K562 (cell line): ENCODE measurements around the gene KLC3. TPM values are rescaled to one million over a fixed set of nuclear protein-coding genes. Genes with fewer than 3 reads are reported as not detected.

ENCODE experiments used
- DMBX1 ChIP-seq: fragments of 250-450 bp; sonication (Bioruptor Pico); IDR thresholded peaks from 2 replicates; pipeline ENCODE4 v1.8.0; 2022; ENCODE audit warnings: inconsistent platforms, mild to moderate bottlenecking, moderate library complexity, borderline replicate concordance
- FOXA3 ChIP-seq, 2 experiments: fragments of 450-650 bp in 1 of 2; sonication (generic) in 1 of 2; formaldehyde crosslinking; IDR thresholded peaks in 1 of 2; conservative IDR thresholded peaks in 1 of 2; 2 replicates each; pipeline versions ENCODE4 v1.4.0 to v1.8.0; 2020 to 2022; ENCODE audit warnings: mild to moderate bottlenecking in 2 of 2, missing genetic modification reagents in 1 of 2
- FOXK1 ChIP-seq: sonication (generic); formaldehyde crosslinking; IDR thresholded peaks from 2 replicates; pipeline ENCODE4 v1.8.0; 2022; ENCODE audit warnings: missing genetic modification reagents, mild to moderate bottlenecking, borderline replicate concordance
- HNRNPH1 ChIP-seq: fragments of 200-400 bp; formaldehyde crosslinking; optimal IDR thresholded peaks from 2 replicates; pipeline ENCODE3; 2017; ENCODE audit warnings: low read depth, mild to moderate bottlenecking, low read length, moderate library complexity
- MIER1 ChIP-seq: fragments of 450-650 bp; IDR thresholded peaks from 2 replicates; pipeline ENCODE4 v1.6.1; 2016; ENCODE audit warnings: antibody characterized with exemption, mild to moderate bottlenecking, low read depth
- PCBP1 ChIP-seq: fragments of 200-400 bp; formaldehyde crosslinking; IDR thresholded peaks from 2 replicates; pipeline ENCODE4 v1.6.1; 2018; ENCODE audit warnings: mild to moderate bottlenecking, low read depth, low read length; ENCODE audit not compliant: poor library complexity, severe bottlenecking
- POLR2B ChIP-seq: fragments of 450-650 bp; IDR thresholded peaks from 2 replicates; pipeline ENCODE4 v1.6.1; 2018; ENCODE audit warnings: low read depth; ENCODE audit not compliant: partially characterized antibody
- SAFB ChIP-seq: fragments of 200-400 bp; formaldehyde crosslinking; IDR thresholded peaks from 2 replicates; pipeline ENCODE4 v1.6.1; 2017; ENCODE audit warnings: low read depth, low read length, borderline replicate concordance
- SIX5 ChIP-seq, 2 experiments: IDR thresholded peaks; 2 replicates each; pipeline ENCODE4 v1.6.1; 2011; ENCODE audit warnings: low read length in 2 of 2, borderline replicate concordance in 1 of 2, low read depth in 1 of 2, mild to moderate bottlenecking in 1 of 2, moderate library complexity in 1 of 2; ENCODE audit not compliant: insufficient read depth in 1 of 2
- THRAP3 ChIP-seq: fragments of 450-650 bp; IDR thresholded peaks from 2 replicates; pipeline ENCODE4 v1.6.1; 2016; ENCODE audit warnings: mild to moderate bottlenecking, inconsistent platforms, borderline replicate concordance
- ZKSCAN1 ChIP-seq: fragments of 150-350 bp; IDR thresholded peaks from 2 replicates; pipeline ENCODE4 v1.6.1; 2016; ENCODE audit warnings: low read depth, low read length
- ZNF12 ChIP-seq: sonication (generic); formaldehyde crosslinking; IDR thresholded peaks from 2 replicates; pipeline ENCODE4 v1.4.0; 2020; ENCODE audit warnings: mild to moderate bottlenecking, missing genetic modification reagents
- ZNF165 ChIP-seq: fragments of 250-450 bp; sonication (Bioruptor Pico); IDR thresholded peaks from 2 replicates; pipeline ENCODE4 v1.4.0; 2020; ENCODE audit warnings: borderline replicate concordance
- polyA plus RNA-seq, 8 experiments: library from polyadenylated mRNA; depleted of rRNA in 4 of 8; stranded (reverse) in 5 of 8; unstranded in 3 of 8; fragments of >200 nt; fragmentation: Nextera tagmentation in 2 of 8; fragmentation: Illumina TruSeq in 1 of 8; extraction: Ambion mirVana in 2 of 8; extraction: Trizol in 1 of 8; gene quantifications; 2 replicates each; pipeline versions ENCODE4 v1.2.1 to v1.2.3, GENCODE V29; 2011 to 2014; ENCODE audit warnings: inconsistent platforms in 1 of 8, missing spikeins in 1 of 8
- total RNA-seq, 7 experiments: library from RNA; depleted of rRNA in 6 of 7; stranded (reverse); fragments of >200 nt in 6 of 7; fragmentation: Illumina TruSeq in 2 of 7; extraction: Trizol in 2 of 7; gene quantifications; 2 replicates each; pipeline versions ENCODE4 v1.2.1 to v1.2.3, GENCODE V29; 2011 to 2021; ENCODE audit warnings: low replicate concordance in 1 of 7
- TF ChIP-seq, protein P1 (sequence below): sonication (generic); formaldehyde crosslinking; IDR thresholded peaks from 2 replicates; pipeline ENCODE4 v1.9.0; 2022; ENCODE audit warnings: mild to moderate bottlenecking, missing genetic modification reagents
- TF ChIP-seq, protein P2 (sequence below): fragments of 250-450 bp; sonication (Bioruptor Pico); IDR thresholded peaks from 2 replicates; pipeline ENCODE4 v1.4.0; 2020; ENCODE audit warnings: mild to moderate bottlenecking

KLC3 gene
- total and polyA plus RNA-seq, 9 of the 15 experiments (the other 6 are each of a cell fraction or from before 2014, with no cell fraction given) = 0.03 to 1.2 (median 0.59) TPM; not detected in 3

DNA sequence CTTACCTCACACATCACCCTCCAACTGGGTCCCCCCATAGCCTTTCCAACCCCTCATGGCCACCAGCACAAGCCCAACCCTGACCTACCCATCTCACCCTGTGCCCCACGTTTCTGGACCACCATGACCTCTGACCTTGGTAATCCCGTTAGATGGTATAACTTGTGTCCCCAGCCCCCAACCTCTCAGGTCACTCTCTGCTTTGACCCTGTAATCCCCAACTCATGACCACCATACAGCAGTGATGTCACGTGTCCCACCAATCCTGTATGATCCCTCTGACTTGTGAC is 8.5 kb downstream of the KLC3 start (continued):
- no peak for TF ChIP-seq MIER1
- no peak for TF ChIP-seq SIX5 (IDR thresholded peaks at IDR 0.05; ENCODE audit: borderline replicate concordance in 1 of 2, insufficient read depth in 1 of 2, low read depth in 1 of 2, low read length in 2 of 2)
- TF ChIP-seq, protein P1, sequence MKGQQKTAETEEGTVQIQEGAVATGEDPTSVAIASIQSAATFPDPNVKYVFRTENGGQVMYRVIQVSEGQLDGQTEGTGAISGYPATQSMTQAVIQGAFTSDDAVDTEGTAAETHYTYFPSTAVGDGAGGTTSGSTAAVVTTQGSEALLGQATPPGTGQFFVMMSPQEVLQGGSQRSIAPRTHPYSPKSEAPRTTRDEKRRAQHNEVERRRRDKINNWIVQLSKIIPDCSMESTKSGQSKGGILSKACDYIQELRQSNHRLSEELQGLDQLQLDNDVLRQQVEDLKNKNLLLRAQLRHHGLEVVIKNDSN = 0 out of 2 replicates have a peak, but pooled peaks have one; percentile 12
- no peak for TF ChIP-seq PCBP1
- TF ChIP-seq ZNF12 (CRISPR knock-in tag) = no peak
- no peak for TF ChIP-seq DMBX1
- no peak for TF ChIP-seq SAFB
- TF ChIP-seq FOXA3 (CRISPR knock-in tag; conservative IDR thresholded peaks at IDR 0.05 in 1 of 2, IDR thresholded peaks at IDR 0.05 in 1 of 2) = 0 out of 4 replicates have a peak, but pooled peaks of 1 of the 2 experiments have one; percentile 20
- no peak for TF ChIP-seq ZNF165 (CRISPR knock-in tag)
- TF ChIP-seq POLR2B = peak; percentile 40
- TF ChIP-seq THRAP3 = no peak
- TF ChIP-seq HNRNPH1 = no peak
- TF ChIP-seq FOXK1 (CRISPR knock-in tag) = no peak
- no peak for TF ChIP-seq ZKSCAN1
- TF ChIP-seq, protein P2, sequence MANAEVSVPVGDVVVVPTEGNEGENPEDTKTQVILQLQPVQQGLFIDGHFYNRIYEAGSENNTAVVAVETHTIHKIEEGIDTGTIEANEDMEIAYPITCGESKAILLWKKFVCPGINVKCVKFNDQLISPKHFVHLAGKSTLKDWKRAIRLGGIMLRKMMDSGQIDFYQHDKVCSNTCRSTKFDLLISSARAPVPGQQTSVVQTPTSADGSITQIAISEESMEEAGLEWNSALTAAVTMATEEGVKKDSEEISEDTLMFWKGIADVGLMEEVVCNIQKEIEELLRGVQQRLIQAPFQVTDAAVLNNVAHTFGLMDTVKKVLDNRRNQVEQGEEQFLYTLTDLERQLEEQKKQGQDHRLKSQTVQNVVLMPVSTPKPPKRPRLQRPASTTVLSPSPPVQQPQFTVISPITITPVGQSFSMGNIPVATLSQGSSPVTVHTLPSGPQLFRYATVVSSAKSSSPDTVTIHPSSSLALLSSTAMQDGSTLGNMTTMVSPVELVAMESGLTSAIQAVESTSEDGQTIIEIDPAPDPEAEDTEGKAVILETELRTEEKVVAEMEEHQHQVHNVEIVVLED (CRISPR knock-in tag) = no peak
